Naive thymus-derived CD4-positive, alpha-beta T cell (primary cell): Measurements from ENCODE around the gene OR4F6. TPM values are rescaled to one million over a fixed set of nuclear protein-coding genes. Genes with fewer than 3 reads are reported as not detected.

Experiments used
- ATAC-seq: fragments of 150-1000 bp; cut with Tn5 transposase; 2 replicates; pipeline ENCODE4 v1.10.0; 2021; ENCODE audit warnings: mild to moderate bottlenecking, moderate library complexity
- CTCF ChIA-PET: fragments of 350-600 bp; sonication (Branson Sonifier 250); formaldehyde crosslinking; loops from one replicate; lab custom pipeline; 2021; ENCODE audit warnings: antibody characterized with exemption; lab: Charles Lee
- POLR2A ChIA-PET: fragments of 350-600 bp; sonication (Branson Sonifier 250); formaldehyde crosslinking; loops from one replicate; lab custom pipeline; 2021; ENCODE audit warnings: antibody characterized with exemption, inconsistent platforms; lab: Charles Lee
- DNase-seq, 9 donors: peaks; one replicate each; pipeline versions ENCODE4 v3.0.0 to v3.0.0-alpha.2; 2020 to 2022; ENCODE audit warnings: mixed read lengths in 1 of 9
- H3K27ac ChIP-seq: one replicate; pipeline ENCODE4 v1.7.0; 2013; ENCODE audit warnings: mild to moderate bottlenecking, low read depth, low read length, moderate library complexity
- H3K27me3 ChIP-seq, 2 donors: one replicate each; pipeline ENCODE4 v1.7.0; 2013; ENCODE audit warnings: low read length in 2 of 2, mild to moderate bottlenecking in 2 of 2, moderate library complexity in 2 of 2; ENCODE audit not compliant: control insufficient read depth in 2 of 2, insufficient read depth in 2 of 2
- H3K36me3 ChIP-seq, 3 experiments: 1 replicate in 2 of 3; 2 replicates in 1 of 3; pipeline ENCODE4 v1.7.0; 2013; ENCODE audit warnings: low read length in 3 of 3, mild to moderate bottlenecking in 3 of 3, moderate library complexity in 1 of 3; ENCODE audit not compliant: insufficient read depth in 3 of 3, control insufficient read depth in 2 of 3
- H3K4me1 ChIP-seq, 2 donors: one replicate each; pipeline ENCODE4 v1.7.0; 2013; ENCODE audit warnings: low read length in 2 of 2, mild to moderate bottlenecking in 2 of 2, moderate library complexity in 1 of 2; ENCODE audit not compliant: control insufficient read depth in 2 of 2, insufficient read depth in 2 of 2
- H3K4me3 ChIP-seq: 2 replicates; pipeline ENCODE4 v1.7.0; 2013; ENCODE audit warnings: mild to moderate bottlenecking, low read length
- H3K9me3 ChIP-seq, 3 experiments: 1 replicate in 2 of 3; 2 replicates in 1 of 3; pipeline ENCODE4 v1.7.0; 2013; ENCODE audit warnings: low read length in 3 of 3; ENCODE audit not compliant: control insufficient read depth in 2 of 3
- H3K27ac Mint-ChIP-seq, 9 donors: one replicate each; pipeline ENCODE4 v1.8.0; 2020 to 2022; ENCODE audit warnings: mixed read lengths in 9 of 9, mild to moderate bottlenecking in 8 of 9, moderate library complexity in 5 of 9, inconsistent platforms in 2 of 9
- H3K27me3 Mint-ChIP-seq, 5 donors: one replicate each; pipeline ENCODE4 v1.8.0; 2021 to 2022; ENCODE audit warnings: mixed read lengths in 5 of 5, mild to moderate bottlenecking in 1 of 5
- H3K36me3 Mint-ChIP-seq, 5 donors: one replicate each; pipeline ENCODE4 v1.8.0; 2020 to 2022; ENCODE audit warnings: mixed read lengths in 5 of 5, mild to moderate bottlenecking in 3 of 5, inconsistent platforms in 1 of 5
- H3K4me1 Mint-ChIP-seq, 7 donors: one replicate each; pipeline ENCODE4 v1.8.0; 2020 to 2022; ENCODE audit warnings: mixed read lengths in 7 of 7, mild to moderate bottlenecking in 3 of 7, inconsistent platforms in 1 of 7
- H3K4me3 Mint-ChIP-seq, 10 donors: one replicate each; pipeline ENCODE4 v1.8.0; 2020 to 2022; ENCODE audit warnings: mild to moderate bottlenecking in 10 of 10, mixed read lengths in 10 of 10, moderate library complexity in 6 of 10, inconsistent platforms in 2 of 10
- H3K9me3 Mint-ChIP-seq, 11 donors: one replicate each; pipeline ENCODE4 v1.8.0; 2020 to 2022; ENCODE audit warnings: mixed read lengths in 11 of 11, mild to moderate bottlenecking in 4 of 11, inconsistent platforms in 1 of 11, moderate library complexity in 1 of 11
- intact Hi-C, 2 donors: fragments of 100-400 bp; cut with micrococcal nuclease; formaldehyde crosslinking; loops; one replicate each; pipeline ENCODE4 v1.15.1; 2023
- polyA plus RNA-seq, 2 donors: library from polyadenylated mRNA; unstranded; fragments of 300-500 nt; fragmentation: Illumina TruSeq; gene quantifications; one replicate each; pipeline ENCODE4 v1.2.3, GENCODE V29; 2021
- total RNA-seq, 6 experiments: library from RNA in 5 of 6; stranded (reverse) in 5 of 6; gene quantifications; 1 replicate in 5 of 6; 2 replicates in 1 of 6; pipeline ENCODE4 v1.2.3 and lab custom pipeline; 2021 to 2026

OR4F6 gene
- total and polyA plus RNA-seq, 7 experiments from 2014 or later, result not detected

DNA sequence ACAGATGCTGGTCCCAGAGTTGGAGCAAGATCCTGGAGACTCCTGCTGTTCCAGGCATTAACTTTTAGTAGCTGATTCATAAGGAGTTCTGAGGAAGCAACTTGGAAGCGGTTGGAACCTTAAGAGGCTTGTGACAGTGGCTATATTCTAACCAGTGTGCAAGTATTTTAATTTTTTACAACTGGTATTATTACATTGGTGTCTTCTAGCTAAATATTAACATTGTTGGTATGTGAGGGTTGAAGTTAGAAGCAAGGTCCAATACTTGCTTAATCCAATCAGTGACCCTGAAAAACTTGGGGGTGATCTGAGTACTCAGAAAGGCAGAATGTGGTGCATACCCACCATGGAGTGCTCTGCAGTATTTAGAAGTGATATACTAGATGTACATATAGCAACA is 7.1 kb downstream of the OR4F6 start:
- Histone ChIP-seq H3K27me3 (no peaks in the 10 kb centered on the region), H3K4me3 (no peak overlapping the region), H3K36me3 (no peaks in the 10 kb centered on the region), H3K27ac (no peak overlapping the region), H3K9me3 (no peaks in the 10 kb centered on the region), H3K4me1 (no peaks in the 10 kb centered on the region)
- Mint-ChIP-seq H3K4me1 (no peaks in the 10 kb centered on the region), H3K36me3 (no peaks in the 10 kb centered on the region), H3K9me3 (peaks cover 0 to 2% (median 0%) of the 10 kb centered on the region in 11 donors), H3K4me3 (no peak overlapping the region), H3K27ac (no peak overlapping the region), H3K27me3 (peaks cover 17 to 61% (median 50%) of the 10 kb centered on the region in 5 donors)
- ChIA-PET POLR2A (no interaction called here), CTCF (no interaction called here)
- ATAC-seq, result no peak
- DNase-seq, result no peak
- intact Hi-C loops, result no loop called here

DNA sequence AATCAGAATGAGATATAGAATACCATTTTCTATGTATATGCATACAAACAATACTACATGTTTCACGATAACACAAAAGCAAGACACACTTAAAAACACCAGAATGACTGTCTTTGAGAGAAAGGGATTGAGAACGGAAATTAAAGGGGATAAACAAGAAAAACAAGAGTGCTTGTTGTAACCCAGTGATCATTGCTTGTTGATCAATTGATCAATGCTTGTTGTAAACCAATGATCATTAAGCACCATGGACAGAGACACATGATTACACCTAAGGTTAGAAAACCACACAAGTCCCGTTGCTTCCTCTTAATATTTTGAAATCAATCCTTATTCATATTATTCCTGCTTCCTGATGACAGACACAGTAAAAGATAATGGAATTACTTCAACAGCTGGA is 7.6 kb downstream of the OR4F6 start:
- CTCF ChIA-PET, result no interaction called here
- no peaks in the 10 kb centered on the region for H3K36me3 Mint-ChIP-seq
- H3K4me1 Mint-ChIP-seq, result no peaks in the 10 kb centered on the region
- H3K36me3 ChIP-seq, result no peaks in the 10 kb centered on the region
- no peaks in the 10 kb centered on the region for H3K4me1 ChIP-seq
- no peak overlapping the region for H3K27ac ChIP-seq
- POLR2A ChIA-PET, result no interaction called here
- intact Hi-C loops, result no loop called here
- no peak for DNase-seq
- H3K9me3 ChIP-seq, result no peaks in the 10 kb centered on the region
- peaks cover 0 to 2% (median 0%) of the 10 kb centered on the region in 11 donors for H3K9me3 Mint-ChIP-seq
- H3K27me3 Mint-ChIP-seq, result peaks cover 18 to 62% (median 48%) of the 10 kb centered on the region in 5 donors
- H3K4me3 ChIP-seq, result no peak overlapping the region
- H3K27ac Mint-ChIP-seq, result no peak overlapping the region
- no peaks in the 10 kb centered on the region for H3K27me3 ChIP-seq
- H3K4me3 Mint-ChIP-seq, result no peak overlapping the region
- ATAC-seq, result no peak

DNA sequence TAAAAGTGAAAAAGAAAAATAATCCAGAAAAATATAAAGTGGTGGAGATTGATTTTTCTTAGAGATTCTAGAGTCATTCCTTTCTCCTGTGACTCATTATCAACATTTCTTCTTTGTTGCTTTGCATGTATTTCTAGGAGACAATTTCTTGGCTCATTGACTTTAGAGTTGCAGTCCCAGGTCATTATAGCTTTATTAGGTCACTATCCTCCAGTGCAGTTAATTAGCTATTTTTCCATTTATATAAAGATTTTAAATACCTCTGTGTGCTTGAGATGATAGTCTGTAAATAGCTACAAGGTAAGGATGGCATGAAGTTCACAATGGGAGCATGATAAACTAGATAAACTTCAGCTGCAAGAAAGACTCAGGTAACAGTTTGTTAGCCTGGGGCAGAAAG is 8.6 kb downstream of the OR4F6 start, which contains the start of gene OR4F15:
Gene OR4F15 (plus strand): TSS at position 301 of the 400 bp plus-strand sequence. CDS start 5,985 bp downstream, outside the sequence.
- POLR2A ChIA-PET, result no interaction called here
- intact Hi-C loops, result no loop called here
- Mint-ChIP-seq H3K4me3 (no peak within 1 kb of the TSS), H3K4me1 (no peaks in the 10 kb centered on the region), H3K9me3 (peaks cover 0 to 2% (median 0%) of the 10 kb centered on the region in 11 donors), H3K27me3 (peaks cover 19 to 66% (median 52%) of the 10 kb centered on the region in 5 donors), H3K27ac (no peak within 1 kb of the TSS), H3K36me3 (no peaks in the 10 kb centered on the region)
- CTCF ChIA-PET, result no interaction called here
- Histone ChIP-seq H3K4me3 (no peak within 1 kb of the TSS), H3K4me1 (no peaks in the 10 kb centered on the region), H3K27ac (no peak within 1 kb of the TSS), H3K36me3 (no peaks in the 10 kb centered on the region), H3K9me3 (no peaks in the 10 kb centered on the region), H3K27me3 (no peaks in the 10 kb centered on the region)
- ATAC-seq, result no peak
- DNase-seq, result no peak

DNA sequence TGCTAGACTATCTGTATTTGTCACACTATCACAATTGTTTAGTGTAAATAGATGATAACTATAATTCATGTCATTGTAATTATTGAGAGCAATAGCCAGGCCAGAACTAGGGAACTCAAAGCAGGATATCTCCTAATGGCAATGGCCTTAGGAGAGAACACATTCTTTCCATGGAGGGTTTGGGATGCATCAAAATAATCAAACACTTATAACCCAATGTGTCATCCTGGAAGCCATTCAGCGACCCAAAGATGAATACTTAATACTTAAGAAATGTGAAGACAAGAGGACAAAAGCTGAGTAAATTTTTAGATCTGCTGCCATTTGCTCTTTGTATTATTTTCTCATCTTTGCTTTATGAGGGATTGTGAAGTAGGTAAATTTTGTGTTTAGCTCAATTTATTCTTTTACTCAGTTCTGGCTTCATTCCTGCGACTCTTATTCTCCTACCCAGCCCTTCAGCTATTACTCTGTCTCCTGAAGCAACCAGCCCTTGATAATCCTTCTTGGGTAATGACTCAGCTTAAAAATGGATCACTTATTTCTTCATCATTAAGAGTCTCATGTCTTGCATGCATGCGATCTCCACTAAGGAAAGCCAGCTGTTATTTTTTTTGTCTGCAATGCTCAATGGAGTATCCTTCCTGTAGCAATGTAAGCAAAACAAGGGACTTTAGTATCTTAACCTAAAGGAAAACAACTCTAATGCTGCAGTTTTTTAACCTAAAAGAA is 10.7 kb downstream of the OR4F6 start:
- intact Hi-C loops, result no loop called here
- Mint-ChIP-seq H3K9me3 (peaks cover 0 to 2% (median 0%) of the 10 kb centered on the region in 11 donors), H3K36me3 (no peaks in the 10 kb centered on the region), H3K27ac (no peak overlapping the region), H3K4me3 (no peak overlapping the region), H3K4me1 (no peaks in the 10 kb centered on the region), H3K27me3 (peaks cover 22 to 74% (median 53%) of the 10 kb centered on the region in 5 donors)
- Histone ChIP-seq H3K36me3 (no peaks in the 10 kb centered on the region), H3K4me1 (no peaks in the 10 kb centered on the region), H3K27me3 (no peaks in the 10 kb centered on the region), H3K4me3 (no peak overlapping the region), H3K27ac (no peak overlapping the region), H3K9me3 (no peaks in the 10 kb centered on the region)
- no peak for ATAC-seq
- ChIA-PET POLR2A (no interaction called here), CTCF (no interaction called here)
- no peak for DNase-seq

DNA sequence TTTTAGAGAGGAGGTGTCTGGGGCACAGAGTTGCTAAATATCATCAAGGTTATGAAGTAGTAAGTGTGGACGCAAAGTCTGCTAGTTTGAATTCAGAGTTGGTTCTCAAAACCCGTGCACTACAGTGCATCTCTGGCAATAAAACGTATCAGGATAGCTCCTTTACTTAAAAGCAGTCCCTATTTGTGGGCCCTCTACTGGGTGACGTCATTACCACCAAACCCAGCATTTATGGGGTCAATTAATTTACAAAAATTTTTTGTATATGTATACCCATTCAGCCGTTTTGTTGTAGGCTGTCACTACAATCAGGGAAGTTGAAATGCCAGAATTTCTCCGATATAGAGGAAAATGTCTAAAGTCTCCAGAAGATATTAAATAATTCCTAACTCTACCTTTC is 17.5 kb downstream of the OR4F6 start:
- Mint-ChIP-seq H3K4me3 (no peak overlapping the region), H3K27ac (no peak overlapping the region), H3K27me3 (peaks cover 18 to 68% (median 57%) of the 10 kb centered on the region in 5 donors), H3K4me1 (peaks cover 0 to 5% (median 0%) of the 10 kb centered on the region in 7 donors), H3K9me3 (peaks cover 0 to 5% (median 0%) of the 10 kb centered on the region in 11 donors), H3K36me3 (no peaks in the 10 kb centered on the region)
- Histone ChIP-seq H3K27me3 (no peaks in the 10 kb centered on the region), H3K27ac (no peak overlapping the region), H3K36me3 (no peaks in the 10 kb centered on the region), H3K9me3 (no peaks in the 10 kb centered on the region), H3K4me1 (no peaks in the 10 kb centered on the region), H3K4me3 (no peak overlapping the region)
- CTCF ChIA-PET, result no interaction called here
- intact Hi-C loops, result no loop called here
- POLR2A ChIA-PET, result no interaction called here
- ATAC-seq (no peak), DNase-seq (no peak)

DNA sequence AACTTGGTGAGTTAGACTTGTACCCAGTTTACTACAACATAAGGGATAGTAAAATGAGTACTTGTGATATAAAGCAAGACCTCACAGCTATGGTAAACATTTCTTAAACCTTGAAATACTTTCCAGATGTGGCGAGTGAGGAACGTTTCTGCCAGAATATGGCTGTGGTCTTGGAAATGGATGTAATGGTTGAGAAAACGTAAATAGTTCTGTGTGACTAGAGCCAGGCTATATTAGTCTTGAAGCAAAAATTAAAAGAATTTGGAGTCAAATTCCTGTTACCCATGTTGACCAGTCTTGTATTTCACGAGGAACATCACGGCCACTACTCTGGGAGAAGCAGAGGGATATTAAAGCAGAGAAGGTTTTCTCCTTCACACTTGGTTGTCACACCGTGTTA is 23.9 kb downstream of the OR4F6 start:
- POLR2A ChIA-PET, result no interaction called here
- Histone ChIP-seq H3K27ac (no peak overlapping the region), H3K4me1 (no peaks in the 10 kb centered on the region), H3K9me3 (no peaks in the 10 kb centered on the region), H3K27me3 (peaks cover 0 to 3% of the 10 kb centered on the region in 2 donors), H3K4me3 (no peak overlapping the region), H3K36me3 (no peaks in the 10 kb centered on the region)
- H3K27ac Mint-ChIP-seq, result no peak overlapping the region
- peaks cover 22 to 63% (median 57%) of the 10 kb centered on the region in 5 donors for H3K27me3 Mint-ChIP-seq
- intact Hi-C loops, result no loop called here
- no peak overlapping the region for H3K4me3 Mint-ChIP-seq
- ATAC-seq (no peak), DNase-seq (no peak)
- H3K9me3 Mint-ChIP-seq, result peaks cover 0 to 7% (median 2%) of the 10 kb centered on the region in 11 donors
- peaks cover 0 to 5% (median 0%) of the 10 kb centered on the region in 7 donors for H3K4me1 Mint-ChIP-seq
- CTCF ChIA-PET, result no interaction called here
- H3K36me3 Mint-ChIP-seq, result peaks cover 0 to 1% (median 0%) of the 10 kb centered on the region in 5 donors

DNA sequence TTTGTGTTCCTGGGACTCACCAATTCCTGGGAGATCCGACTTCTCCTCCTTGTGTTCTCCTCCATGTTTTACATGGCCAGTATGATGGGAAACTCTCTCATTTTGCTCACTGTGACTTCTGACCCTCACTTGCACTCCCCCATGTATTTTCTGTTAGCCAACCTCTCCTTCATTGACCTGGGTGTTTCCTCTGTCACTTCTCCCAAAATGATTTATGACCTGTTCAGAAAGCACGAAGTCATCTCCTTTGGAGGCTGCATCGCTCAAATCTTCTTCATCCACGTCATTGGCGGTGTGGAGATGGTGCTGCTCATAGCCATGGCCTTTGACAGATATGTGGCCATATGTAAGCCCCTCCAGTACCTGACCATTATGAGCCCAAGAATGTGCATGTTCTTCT is 25.5 kb downstream of the OR4F6 start:
- CTCF ChIA-PET, result no interaction called here
- peaks cover 0 to 3% of the 10 kb centered on the region in 2 donors for H3K27me3 ChIP-seq
- intact Hi-C loops, result no loop called here
- Mint-ChIP-seq H3K27me3 (peaks cover 16 to 57% (median 53%) of the 10 kb centered on the region in 5 donors), H3K27ac (no peak overlapping the region), H3K36me3 (peaks cover 0 to 3% (median 0%) of the 10 kb centered on the region in 5 donors), H3K9me3 (peaks cover 0 to 16% (median 6%) of the 10 kb centered on the region in 11 donors), H3K4me3 (no peak overlapping the region), H3K4me1 (peaks cover 0 to 5% (median 0%) of the 10 kb centered on the region in 7 donors)
- ATAC-seq (no peak), DNase-seq (no peak)
- POLR2A ChIA-PET, result no interaction called here
- no peak overlapping the region for H3K4me3 ChIP-seq
- no peaks in the 10 kb centered on the region for H3K9me3 ChIP-seq
- H3K4me1 ChIP-seq, result no peaks in the 10 kb centered on the region
- no peak overlapping the region for H3K27ac ChIP-seq
- H3K36me3 ChIP-seq, result no peaks in the 10 kb centered on the region
